Measurements from ENCODE around the gene TFEC.
"Not testable (repeated sequence)": the region's sequence is repeated elsewhere in the genome, so short reads cannot be mapped to it uniquely, and the experiment has no call there.

TFEC gene

GRCh38 chr7:115987486-115987885 lies 43.1 kb downstream of the TFEC start:
- no peak for DNase-seq

DNA sequence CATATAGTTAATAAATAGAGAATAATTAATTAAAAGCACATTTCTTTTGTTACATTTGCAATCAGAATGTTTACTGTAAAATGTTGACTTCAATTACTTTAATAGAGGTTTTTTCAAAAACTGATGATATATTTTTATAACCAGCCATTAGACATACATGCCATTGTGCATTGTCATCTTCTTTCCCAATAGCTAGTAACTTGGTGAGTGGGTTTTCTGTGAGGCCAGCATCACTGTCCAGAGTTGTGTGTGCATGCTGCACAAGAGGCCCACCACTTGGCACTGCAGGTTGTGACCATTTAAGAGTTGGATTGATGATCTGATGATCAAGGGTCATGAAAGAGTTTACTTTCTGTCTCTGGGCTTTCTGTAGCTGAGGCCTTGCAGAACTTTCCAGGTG lies 46.5 kb downstream of the TFEC start:
- DNase-seq, result no peak

GRCh38 chr7:115980159-115980558 lies 50.4 kb downstream of the TFEC start:
- no peak for DNase-seq

GRCh38 chr7:115976651-115977050 lies 53.9 kb downstream of the TFEC start:
- DNase-seq, result no peak

GRCh38 chr7:115975766-115976165 lies 54.8 kb downstream of the TFEC start:
- DNase-seq, result no peak

DNA sequence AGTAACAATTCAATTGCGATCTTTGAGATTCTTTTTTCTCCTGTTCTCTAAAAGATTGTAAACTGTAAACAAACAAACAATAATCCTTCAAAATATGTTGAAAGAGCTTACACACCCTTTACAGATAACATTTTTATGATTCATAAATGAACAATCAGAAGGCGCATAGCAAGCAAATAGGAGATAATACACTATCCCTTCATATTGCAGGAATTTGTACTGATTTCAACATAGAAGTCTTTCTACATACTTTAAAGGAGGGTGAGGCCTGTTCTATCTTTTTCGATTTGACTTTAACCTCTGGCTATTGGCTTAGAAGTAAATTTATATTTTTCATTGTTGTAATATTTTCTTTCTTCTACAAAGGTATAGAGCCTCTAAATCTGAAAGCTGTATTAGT lies 57.2 kb downstream of the TFEC start:
- DNase-seq, result no peak

- no peak for DNase-seq
Observed at GRCh38 chr7:115971506-115971905, 59.1 kb downstream of the TFEC start.

DNA sequence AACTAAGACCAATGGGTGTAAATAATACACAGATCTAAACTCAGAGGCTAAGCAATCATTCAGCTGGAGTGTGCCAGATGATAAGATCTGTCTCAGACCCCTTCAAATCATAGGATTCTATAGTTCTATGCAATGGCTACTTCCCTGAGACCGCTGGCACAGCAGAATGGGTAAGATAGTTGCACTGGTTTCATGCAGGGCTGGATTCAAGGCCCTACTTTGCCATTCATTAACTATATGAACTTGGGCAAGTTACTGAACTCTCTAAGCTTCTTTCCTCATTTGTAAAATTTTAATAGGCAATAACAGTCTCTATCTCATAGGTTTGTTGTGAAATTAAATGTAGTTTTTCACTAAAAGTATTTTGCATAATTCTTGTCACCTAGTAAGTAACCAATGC lies 62.0 kb downstream of the TFEC start:
- no peak for DNase-seq

- DNase-seq, result no peak
Observed at GRCh38 chr7:115968171-115968570, 62.4 kb downstream of the TFEC start.

DNA sequence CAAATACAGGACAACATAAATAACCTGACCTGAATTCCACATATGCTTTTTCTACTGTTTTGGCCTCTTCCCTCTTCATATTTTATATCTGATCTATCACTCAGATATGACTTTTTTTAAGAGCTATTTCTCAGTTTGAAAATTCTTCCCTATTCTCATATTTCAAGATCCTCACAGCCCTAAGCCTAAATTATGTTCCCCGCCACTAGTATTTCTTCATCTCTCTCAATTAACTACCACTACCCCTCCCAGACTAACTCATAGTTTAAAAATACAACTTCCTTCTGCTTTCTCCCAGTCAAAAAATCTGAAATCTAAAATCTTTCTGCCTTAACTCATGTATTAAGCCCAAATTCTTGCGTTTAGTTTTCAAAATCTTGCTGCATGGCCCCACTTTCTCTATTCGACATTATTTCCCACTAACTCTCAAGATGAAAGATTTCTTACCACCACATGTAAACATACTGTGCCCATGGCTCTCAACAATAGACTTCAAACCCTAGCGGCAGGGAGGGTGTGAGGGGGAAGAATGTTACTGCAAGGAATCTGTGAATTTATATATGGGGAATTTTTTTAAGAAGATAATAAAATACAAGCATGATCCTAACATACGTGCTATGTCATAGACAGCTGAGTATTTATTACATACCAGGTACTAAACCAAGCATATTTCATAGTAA lies 64.6 kb downstream of the TFEC start:
- DNase-seq, result no peak

DNA sequence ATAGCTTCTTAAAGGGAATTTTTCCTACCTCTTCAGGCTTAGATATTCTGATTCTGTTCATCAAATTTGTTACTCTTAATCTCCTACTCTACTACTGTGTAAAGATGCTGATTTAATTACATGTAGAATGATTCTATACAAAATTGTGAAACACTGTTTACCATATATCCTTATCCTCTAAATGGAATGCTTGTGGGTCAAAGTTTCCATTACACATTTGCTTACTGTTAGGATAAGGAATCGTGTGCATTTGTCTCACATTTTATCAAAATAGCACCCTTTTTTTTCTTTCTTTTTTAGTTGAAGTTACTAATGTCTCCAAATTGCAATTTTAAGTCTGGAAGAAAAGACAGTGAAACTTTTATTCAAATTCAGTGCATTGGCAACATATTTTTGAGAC lies 65.3 kb downstream of the TFEC start:
- no peak for DNase-seq

DNA sequence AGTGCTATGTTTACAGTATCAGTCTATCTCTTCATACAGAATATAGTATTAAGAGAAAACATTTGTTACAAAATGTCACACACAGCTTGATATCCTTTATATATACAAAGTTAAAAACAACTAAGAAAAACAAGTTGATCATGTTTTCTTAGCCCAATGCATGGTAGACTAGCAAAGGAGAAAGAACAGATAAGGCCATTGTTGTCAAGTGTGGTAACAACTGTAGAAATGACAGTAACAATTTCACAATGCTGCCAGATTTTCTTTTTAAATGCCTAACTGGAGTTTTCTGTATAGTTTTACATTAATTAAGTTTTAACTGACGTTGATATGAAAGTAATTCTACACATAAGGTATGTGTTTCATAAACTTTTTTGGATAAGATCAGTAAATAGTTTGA lies 65.8 kb downstream of the TFEC start:
- DNase-seq, result no peak

- DNase-seq, result no peak
Observed at GRCh38 chr7:115962340-115962739, 68.2 kb downstream of the TFEC start.

- DNase-seq, result no peak
Observed at GRCh38 chr7:115953592-115954255, 76.8 kb downstream of the TFEC start.

DNA sequence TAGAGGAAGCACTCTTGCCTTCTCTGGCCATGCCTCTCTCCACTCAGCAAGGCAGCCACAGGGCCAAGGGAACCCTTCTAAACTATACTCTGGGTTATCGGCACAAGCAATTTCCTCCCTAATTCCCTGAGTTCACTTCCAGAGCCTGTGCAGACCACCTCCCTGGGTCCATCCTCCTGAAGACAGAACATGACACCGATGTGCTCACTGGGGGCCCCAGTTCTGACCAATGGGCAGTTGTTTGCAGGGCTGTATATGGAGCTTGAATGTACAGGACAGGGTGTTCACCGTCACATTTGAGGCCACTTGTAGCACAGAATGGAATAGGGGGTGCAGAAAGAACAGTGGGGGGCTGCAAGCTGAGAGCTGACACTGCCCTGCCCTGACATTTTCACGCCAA lies 77.7 kb downstream of the TFEC start:
- no peak for DNase-seq

- no peak for DNase-seq
Observed at GRCh38 chr7:115951547-115951946, 79.0 kb downstream of the TFEC start.

DNA sequence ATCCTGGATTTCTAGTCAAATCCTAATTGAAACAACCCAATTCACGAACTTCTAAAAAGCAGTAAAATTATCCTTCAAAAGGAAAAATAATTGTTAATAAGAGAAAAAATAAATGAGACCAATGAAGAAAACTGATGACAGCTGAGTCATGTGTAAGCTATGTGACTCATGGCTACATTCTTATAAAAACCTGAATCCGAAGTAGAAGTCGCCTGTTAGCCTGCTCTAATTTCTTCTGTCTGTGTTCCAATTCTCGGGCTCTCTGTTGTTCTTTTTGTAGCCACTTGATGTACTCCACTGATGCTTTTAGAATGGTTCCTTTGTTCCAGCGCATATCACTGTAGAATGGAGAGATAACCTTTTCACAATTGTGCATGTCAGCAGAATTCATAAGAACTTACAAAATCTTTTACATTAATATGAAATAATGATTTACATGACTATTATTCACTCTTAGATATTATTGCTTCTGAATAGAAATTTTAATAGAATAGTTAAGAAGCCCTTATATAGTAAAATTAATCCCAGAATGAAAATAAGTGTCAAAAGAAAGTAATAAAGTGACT lies 88.8 kb downstream of the TFEC start:
- DNase-seq, result no peak

- DNase-seq, result no peak
Observed at GRCh38 chr7:115940460-115941060, 90.0 kb downstream of the TFEC start.

GRCh38 chr7:115937960-115938359 lies 92.6 kb downstream of the TFEC start:
- no peak for DNase-seq

- no peak for DNase-seq
Observed at GRCh38 chr7:115933471-115933870, 97.1 kb downstream of the TFEC start.

DNA sequence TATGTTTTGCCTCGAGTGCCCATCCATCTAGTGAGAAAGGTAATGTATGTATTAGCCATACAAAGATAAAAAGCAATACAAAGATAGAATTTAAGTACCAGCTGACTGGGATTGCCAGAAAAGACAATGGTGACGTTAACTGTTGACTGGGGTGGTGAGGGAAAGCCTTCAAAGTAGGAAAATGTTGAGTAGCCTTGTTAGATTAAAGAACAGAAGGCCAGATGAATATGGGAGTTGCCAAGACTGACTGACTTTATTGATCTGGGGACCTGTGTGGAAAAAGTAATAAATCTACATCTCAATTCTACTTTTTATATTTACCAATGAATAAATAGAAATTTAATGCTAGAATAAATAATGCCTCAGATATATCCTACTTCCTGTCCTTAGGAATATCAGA lies 97.7 kb downstream of the TFEC start:
- DNase-seq, result no peak

DNA sequence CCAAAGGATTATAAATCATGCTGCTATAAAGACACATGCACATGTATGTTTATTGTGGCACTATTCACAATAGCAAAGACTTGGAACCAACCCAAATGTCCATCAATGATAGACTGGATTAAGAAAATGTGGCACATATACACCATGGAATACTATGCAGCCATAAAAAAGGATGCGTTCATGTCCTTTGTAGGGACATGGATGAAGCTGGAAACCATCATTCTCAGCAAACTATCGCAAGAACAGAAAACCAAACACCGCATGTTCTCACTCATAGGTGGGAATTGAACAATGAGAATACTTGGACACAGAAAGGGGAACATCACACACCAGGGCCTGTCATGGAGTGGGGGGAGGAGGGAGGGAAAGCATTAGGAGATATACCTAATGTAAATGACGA lies 100.4 kb downstream of the TFEC start:
- DNase-seq, result not testable (repeated sequence)

- not testable (repeated sequence) for DNase-seq
Observed at GRCh38 chr7:115929736-115930135, 100.8 kb downstream of the TFEC start.

DNA sequence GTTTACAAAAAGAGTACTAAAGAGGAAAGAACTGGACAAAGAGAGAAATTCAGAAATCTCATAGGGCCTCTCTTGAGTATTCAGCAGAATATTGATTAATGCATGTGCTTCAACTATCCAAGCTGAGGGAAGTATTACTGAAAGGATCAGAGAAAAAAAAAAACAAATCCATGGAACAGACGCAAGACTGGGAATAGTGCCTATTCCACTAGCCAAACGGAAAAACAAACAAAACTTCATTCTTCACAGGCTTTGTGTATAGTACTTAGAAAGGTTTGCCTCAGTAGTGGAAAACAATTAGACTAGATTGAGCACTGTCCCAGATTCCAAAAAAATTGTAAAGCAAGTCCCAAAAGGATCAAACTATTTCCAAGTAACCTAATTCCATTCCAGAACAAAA lies 106.2 kb downstream of the TFEC start:
- no peak for DNase-seq

Data from NK-92 treated with Interleukin-12 subunit alpha and Interleukin-12 subunit beta, amount 100 ng/mL, for 24 hours (cell line).